Erythroblast (primary cell): ENCODE data around the gene C16orf92.

Experiments
- DNase-seq, 2 experiments: peaks; one replicate each; lab custom pipeline; 2025; lab: John Stamatoyannopoulos, UW
- GATA1 ChIP-seq: IDR thresholded peaks from 2 replicates; pipeline ENCODE4 v1.6.1; 2011; ENCODE audit warnings: low read depth, mild to moderate bottlenecking, control low read depth, low read length, moderate library complexity
- POLR2A ChIP-seq: IDR thresholded peaks from 2 replicates; pipeline ENCODE4 v1.6.1; 2011; ENCODE audit warnings: mild to moderate bottlenecking, low read length

The C16orf92 gene

DNA sequence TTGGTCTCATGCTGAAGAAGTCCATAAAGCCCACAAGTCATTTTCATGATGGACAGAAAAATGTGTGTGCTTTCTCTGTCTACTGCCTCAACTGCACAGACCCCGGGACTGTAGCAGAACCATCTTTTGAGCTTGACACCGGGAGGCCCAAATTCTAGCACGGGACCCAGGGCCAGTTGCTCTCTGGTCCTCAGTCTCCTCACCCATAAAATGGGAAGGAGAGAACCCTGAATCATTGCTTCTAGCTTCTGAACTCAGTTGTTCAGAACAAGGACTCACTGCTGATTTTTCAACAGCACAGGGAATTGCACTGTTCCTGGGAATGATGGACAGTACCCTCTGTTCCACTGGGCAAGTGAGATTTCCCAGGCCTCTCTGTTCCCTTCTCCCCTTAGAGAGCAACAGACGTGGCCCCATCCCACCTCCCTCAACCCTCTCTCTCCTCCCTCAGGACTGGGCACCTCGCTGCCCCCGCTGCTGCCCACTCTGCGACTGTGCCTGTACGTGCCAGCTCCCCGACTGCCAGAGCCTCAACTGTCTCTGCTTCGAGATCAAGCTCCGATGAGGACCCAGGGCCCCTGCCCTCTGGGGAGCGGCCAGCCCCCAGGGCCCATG is 40.4 kb downstream of the C16orf92 start:
- no peak for DNase-seq
- TF ChIP-seq POLR2A, result no peak
- no peak for TF ChIP-seq GATA1

DNA sequence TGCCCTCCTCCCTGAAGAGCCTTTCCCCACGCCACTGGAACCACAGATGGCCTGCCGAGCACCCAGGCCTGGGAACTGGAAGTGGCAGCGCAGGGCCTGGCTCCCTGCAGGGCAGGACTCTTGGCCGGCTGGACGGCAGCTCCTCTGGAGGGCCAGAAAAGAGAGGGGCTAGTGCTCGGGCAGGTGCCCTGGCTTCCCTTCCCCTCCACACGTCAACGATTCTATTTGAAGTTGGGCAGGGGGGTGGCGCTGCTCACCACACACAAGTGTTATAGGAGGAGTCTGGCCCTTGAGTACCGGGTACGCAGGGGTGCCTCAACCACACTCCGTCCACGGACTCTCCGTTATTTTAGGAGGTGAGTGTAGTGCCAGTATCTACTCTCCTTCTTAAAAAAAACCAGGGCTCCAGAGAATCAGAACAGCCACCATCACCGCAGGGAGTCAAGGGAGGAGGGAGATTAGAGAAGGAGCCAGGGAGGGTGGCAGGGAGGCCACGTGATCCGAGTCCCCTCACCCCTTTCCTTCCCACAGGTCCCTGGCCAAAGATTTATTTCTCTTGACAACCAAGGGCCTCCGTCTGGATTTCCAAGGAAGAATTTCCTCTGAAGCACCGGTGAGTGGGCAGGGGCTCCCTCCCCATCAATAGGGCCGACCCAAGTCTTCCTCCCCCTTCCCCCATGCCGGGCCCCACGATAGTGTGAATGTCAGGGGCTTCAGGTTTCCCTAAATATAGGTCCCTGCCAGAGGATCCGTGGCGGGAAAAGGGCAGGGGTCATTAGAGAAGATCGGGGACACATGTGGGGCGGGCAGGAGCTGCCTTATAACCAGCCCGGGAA is 41.1 kb downstream of the C16orf92 start:
- TF ChIP-seq POLR2A (peak; percentile 61), GATA1 (no peak)
- peak; percentile 65 to 70 for DNase-seq

DNA sequence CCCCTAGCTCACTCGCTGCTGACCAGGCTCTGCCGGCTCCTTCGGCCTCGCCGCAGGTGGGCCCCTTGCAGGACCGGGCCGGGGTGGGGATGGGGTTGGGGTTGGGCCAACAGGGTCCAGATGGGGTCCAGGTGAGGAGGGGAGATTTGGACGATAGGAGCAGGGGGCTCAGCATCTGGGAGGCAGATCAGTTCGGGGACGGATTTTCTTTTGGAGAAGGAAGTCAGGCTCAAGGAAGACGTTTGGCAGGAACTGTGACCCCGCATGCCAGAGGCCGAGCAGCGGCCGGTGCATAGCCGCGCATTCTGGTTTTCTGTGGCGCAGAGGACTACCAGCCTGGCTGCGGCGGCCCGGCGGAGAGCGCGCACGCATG is 41.7 kb downstream of the C16orf92 start:
- no peak for DNase-seq
- TF ChIP-seq GATA1 (no peak), POLR2A (no peak)

DNA sequence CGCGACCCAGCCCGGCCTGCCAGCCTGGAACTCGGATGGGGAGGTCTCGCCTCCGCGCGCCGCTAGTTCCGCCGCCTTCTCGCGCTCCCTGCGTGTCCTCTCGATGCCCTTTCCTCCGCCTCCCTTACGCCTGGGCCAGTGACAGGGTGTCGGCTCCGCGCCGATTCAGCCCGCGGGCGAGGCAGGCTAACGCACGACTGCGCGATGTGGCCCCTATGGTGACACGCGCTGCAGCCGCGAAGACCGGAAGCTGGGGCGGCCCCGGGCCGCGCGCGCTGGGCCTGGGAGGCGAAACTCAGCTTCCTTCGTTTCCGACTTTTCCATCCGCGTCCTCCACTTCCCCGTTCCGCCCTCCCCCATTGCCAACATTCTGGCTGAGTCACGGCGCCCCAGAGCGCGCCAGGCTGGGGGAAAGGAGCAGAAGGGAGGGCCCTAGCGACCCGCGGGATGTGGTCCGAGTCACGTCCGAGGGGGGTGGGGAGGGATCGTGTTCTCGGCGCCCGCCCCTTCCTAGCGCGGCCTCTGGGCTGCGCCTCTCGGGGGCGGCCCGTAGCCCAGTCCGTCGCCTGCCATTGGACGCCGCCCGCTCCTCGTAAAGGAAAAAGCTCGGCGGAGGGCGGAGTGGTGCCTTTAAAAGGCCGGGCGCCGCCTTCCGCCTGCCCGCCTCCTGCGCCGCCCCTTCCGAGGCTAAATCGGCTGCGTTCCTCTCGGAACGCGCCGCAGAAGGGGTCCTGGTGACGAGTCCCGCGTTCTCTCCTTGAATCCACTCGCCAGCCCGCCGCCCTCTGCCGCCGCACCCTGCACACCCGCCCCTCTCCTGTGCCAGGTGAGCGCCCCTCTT is 42.3 kb downstream of the C16orf92 start, which contains the start of gene ALDOA:
ALDOA (plus strand) TSS at position 659 of the 841 bp plus-strand sequence. CDS start 1,138 bp downstream, outside the sequence.
- TF ChIP-seq GATA1 (no peak), POLR2A (peak; percentile 95)
- peak; percentile 96 to 98 for DNase-seq

DNA sequence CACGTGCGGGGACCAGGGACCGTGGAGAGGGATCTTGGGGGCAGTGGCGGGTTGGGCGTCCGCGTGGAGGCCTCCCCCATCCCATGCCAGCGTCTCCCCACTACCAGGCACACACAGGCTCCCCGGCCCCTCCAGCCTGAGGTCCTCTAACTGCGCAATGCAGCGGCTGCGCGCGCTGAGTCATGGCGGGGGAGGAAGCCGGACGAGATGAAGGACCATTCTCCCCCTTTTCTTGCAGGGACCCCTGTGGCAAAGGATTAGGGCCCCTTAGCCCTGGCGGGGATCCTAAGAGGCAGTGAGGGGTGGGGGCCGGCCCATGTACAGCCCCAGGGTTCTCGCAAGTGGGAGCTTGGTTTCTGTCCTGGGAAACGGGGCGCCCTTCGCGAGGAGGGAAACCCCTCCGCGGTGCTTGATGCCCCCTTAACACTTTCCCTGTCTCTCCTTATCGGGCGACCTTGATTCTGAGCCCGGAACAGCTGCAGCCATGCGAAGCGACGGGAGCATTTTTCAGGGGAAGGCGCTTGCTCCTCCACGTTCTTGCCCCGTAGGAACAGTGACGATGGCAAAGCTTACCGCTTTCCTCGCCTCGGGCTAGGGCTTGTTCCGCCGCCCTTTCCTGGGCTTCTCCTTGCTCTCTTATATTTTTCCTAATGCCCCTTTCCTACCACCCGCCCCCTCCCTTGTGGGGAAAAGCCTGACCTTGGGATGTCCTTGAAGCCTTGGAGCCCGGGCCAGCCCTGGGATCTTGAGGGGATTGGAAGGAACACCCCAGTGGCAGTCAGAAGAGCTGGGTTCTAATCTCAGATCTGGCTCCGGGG is 43.2 kb downstream of the C16orf92 start:
- no peak for TF ChIP-seq GATA1
- peak; percentile 36 for TF ChIP-seq POLR2A
- DNase-seq, result peak; percentile 78 to 84

DNA sequence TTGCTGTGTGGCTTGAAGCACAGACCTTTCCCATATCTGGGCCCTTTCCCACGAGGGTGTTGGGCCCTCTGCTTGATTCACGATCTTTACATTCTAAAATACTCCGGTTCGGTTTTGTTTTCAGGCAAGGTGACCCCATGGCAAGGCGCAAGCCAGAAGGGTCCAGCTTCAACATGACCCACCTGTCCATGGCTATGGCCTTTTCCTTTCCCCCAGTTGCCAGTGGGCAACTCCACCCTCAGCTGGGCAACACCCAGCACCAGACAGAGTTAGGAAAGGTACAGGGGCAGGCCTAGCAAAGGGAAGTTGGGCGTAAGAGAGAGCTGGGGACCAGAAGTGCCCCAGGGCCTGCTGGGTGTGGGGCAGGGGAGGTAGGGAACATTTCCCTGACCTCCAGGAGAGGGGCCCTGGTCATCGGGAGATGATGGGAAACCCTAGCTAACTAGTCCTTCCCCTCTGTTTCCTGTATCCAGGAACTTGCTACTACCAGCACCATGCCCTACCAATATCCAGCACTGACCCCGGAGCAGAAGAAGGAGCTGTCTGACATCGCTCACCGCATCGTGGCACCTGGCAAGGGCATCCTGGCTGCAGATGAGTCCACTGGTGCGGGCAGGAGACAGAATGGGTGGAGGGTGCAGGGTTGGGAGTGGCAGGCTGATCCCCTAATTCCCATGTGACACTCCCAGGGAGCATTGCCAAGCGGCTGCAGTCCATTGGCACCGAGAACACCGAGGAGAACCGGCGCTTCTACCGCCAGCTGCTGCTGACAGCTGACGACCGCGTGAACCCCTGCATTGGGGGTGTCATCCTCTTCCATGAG is 44.0 kb downstream of the C16orf92 start:
- no peak for DNase-seq
- TF ChIP-seq POLR2A (no peak), GATA1 (no peak)

DNA sequence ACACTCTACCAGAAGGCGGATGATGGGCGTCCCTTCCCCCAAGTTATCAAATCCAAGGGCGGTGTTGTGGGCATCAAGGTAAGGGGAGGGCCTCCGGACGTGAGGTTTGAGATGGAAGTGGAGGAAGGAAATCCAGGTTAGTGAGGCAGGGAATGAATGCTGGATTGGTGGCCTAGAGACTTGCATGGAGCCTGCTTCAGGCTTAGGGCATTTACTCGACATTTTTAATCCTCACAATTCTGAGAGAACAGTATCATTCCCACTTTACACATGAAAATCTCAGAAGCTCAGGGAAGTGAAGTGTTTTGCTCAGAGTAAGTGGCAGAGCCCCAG is 44.6 kb downstream of the C16orf92 start:
- no peak for TF ChIP-seq POLR2A
- TF ChIP-seq GATA1, result no peak
- DNase-seq, result no peak

DNA sequence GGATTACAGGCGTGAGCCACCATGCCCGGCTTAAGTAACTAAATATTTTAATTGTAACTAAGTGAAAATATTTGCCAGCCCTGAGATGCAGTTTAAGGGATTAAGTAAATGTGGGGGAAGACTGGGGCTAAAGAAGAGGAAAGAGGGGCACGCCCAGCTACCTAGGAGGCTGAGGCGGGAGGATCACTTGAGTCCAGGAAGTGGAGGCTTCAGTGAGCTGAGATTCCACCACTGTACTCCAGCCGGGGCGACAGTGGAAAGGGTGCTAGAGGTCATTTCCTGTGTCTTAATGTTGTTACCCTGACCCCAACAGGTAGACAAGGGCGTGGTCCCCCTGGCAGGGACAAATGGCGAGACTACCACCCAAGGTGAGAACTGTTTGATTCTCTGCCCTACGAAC is 45.3 kb downstream of the C16orf92 start:
- DNase-seq, result no peak
- TF ChIP-seq POLR2A (no peak), GATA1 (no peak)

DNA sequence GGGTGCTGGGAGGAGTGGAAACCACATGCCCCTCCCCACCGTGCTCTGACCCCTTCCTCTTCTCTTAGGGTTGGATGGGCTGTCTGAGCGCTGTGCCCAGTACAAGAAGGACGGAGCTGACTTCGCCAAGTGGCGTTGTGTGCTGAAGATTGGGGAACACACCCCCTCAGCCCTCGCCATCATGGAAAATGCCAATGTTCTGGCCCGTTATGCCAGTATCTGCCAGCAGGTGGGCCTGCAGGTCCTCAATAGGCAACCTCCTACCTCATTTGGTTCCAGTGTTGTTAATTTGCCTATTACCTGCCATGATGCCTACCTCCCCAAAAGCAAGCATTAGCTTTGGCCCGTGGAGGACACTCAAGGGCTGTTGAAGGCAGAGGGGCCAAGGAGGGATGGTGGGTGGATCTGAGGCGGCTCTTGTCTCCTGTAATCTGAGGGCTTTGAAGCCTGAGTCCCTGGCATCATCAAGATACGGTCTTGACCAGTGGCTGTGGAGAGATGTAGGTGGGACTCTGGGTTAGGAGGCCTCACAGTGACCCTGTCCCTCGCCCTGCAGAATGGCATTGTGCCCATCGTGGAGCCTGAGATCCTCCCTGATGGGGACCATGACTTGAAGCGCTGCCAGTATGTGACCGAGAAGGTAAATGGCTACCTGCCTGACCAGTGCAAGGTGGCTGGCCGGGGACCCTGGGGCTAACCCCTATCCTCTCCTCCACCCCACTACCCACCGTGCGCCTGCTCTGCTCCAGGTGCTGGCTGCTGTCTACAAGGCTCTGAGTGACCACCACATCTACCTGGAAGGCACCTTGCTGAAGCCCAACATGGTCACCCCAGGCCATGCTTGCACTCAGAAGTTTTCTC is 46.0 kb downstream of the C16orf92 start:
- DNase-seq, result peak in 1 of 2 experiments; percentile 65
- TF ChIP-seq GATA1 (no peak), POLR2A (no peak)

DNA sequence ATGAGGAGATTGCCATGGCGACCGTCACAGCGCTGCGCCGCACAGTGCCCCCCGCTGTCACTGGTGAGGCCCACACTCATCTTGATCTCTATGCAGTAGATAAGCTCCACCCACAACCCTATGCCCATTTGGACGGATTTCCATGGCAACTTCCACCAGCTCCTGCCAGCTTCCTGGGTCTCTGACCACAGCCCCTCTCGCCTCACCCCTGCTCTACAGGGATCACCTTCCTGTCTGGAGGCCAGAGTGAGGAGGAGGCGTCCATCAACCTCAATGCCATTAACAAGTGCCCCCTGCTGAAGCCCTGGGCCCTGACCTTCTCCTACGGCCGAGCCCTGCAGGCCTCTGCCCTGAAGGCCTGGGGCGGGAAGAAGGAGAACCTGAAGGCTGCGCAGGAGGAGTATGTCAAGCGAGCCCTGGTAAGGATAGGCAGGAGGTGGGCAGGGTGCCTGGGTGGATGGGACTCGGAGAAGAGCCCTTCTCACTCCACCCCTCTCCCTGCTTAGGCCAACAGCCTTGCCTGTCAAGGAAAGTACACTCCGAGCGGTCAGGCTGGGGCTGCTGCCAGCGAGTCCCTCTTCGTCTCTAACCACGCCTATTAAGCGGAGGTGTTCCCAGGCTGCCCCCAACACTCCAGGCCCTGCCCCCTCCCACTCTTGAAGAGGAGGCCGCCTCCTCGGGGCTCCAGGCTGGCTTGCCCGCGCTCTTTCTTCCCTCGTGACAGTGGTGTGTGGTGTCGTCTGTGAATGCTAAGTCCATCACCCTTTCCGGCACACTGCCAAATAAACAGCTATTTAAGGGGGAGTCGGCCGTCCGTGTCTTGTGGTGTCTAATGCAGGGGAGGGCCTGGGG is 46.8 kb downstream of the C16orf92 start:
- DNase-seq, result no peak
- TF ChIP-seq GATA1 (no peak), POLR2A (no peak)
